Measurements from ENCODE around the gene NT5DC3.

- TF ChIP-seq CTCF (IDR thresholded peaks at IDR 0.05; ENCODE audit: low read depth, low read length, missing input control) (no peak), GABPA (IDR thresholded peaks at IDR 0.05 in 1 of 2, conservative IDR thresholded peaks at IDR 0.05 in 1 of 2) (no peak), YY1 (IDR thresholded peaks at IDR 0.05) (no peak), MAX (IDR thresholded peaks at IDR 0.05) (no peak), REST (IDR thresholded peaks at IDR 0.05) (no peak), ZBTB33 (IDR thresholded peaks at IDR 0.05) (no peak), JUND (IDR thresholded peaks at IDR 0.05) (no peak), HNF4A (conservative IDR thresholded peaks at IDR 0.05) (no peak), SP1 (IDR thresholded peaks at IDR 0.05) (no peak), FOXA1 (IDR thresholded peaks at IDR 0.05) (no peak), ATF3 (IDR thresholded peaks at IDR 0.05) (no peak), TAF1 (conservative IDR thresholded peaks at IDR 0.05) (no peak)
These were observed 75.0 kb downstream of the NT5DC3 start for GRCh38 chr12:103766028-103766427.
